Measurements from ENCODE around the gene TAF11L7. TPM values are rescaled to one million over a fixed set of nuclear protein-coding genes. Genes with fewer than 3 reads are reported as not detected.
"Not testable (repeated sequence)": the region's sequence is repeated elsewhere in the genome, so short reads cannot be mapped to it uniquely, and the experiment has no call there.

Gene TAF11L7
- total RNA-seq (ENCODE audit: low replicate concordance) = not detected in 2 replicates

GRCh38 chr5:17585658-17586057, at the start of gene TAF11L7:
Gene TAF11L7 (minus strand): TSS chr5:17585758.
- not testable (repeated sequence) for H3K27me3 ChIP-seq; H3K4me1 ChIP-seq; H3K9ac ChIP-seq; DNase-seq (ENCODE audit: low spot score); H3K4me2 ChIP-seq; H2AFZ ChIP-seq (replicated peaks); H3K4me1 Mint-ChIP-seq; H4K20me1 ChIP-seq (ENCODE audit: low read depth); H3K79me2 ChIP-seq (ENCODE audit: low read depth); H3K4me3 ChIP-seq; H3K36me3 Mint-ChIP-seq; H3K27ac Mint-ChIP-seq; H3K4me3 Mint-ChIP-seq; H3K9me3 Mint-ChIP-seq; H3K9me3 ChIP-seq (ENCODE audit: low read depth); H3K36me3 ChIP-seq; H3F3A ChIP-seq (ENCODE audit: low read depth); H3K27ac ChIP-seq; H3K27me3 Mint-ChIP-seq (ENCODE audit: insufficient read depth, low read depth)

- H3F3A ChIP-seq (ENCODE audit: low read depth) = no peaks in the 10 kb centered on the region
- H3K4me3 ChIP-seq = no peak within 1 kb of the TSS
- Mint-ChIP-seq H3K27me3 (ENCODE audit: insufficient read depth, low read depth) (no peaks in the 10 kb centered on the region), H3K36me3 (no peaks in the 10 kb centered on the region), H3K4me1 (no peaks in the 10 kb centered on the region), H3K9me3 (peaks cover 3% of the 10 kb centered on the region), H3K27ac (no peak within 1 kb of the TSS), H3K4me3 (no peak within 1 kb of the TSS)
- H3K9ac ChIP-seq = no peak within 1 kb of the TSS
- no peak within 1 kb of the TSS for H2AFZ ChIP-seq (replicated peaks)
- DNase-seq (ENCODE audit: low spot score) = no peak
- no peaks in the 10 kb centered on the region for H3K27me3 ChIP-seq
- no peaks in the 10 kb centered on the region for H4K20me1 ChIP-seq (ENCODE audit: low read depth)
- no peak within 1 kb of the TSS for H3K4me2 ChIP-seq
- H3K4me1 ChIP-seq = no peaks in the 10 kb centered on the region
- H3K27ac ChIP-seq = no peak within 1 kb of the TSS
- H3K36me3 ChIP-seq = no peaks in the 10 kb centered on the region
- no peaks in the 10 kb centered on the region for H3K9me3 ChIP-seq (ENCODE audit: low read depth)
- H3K79me2 ChIP-seq (ENCODE audit: low read depth) = no peaks in the 10 kb centered on the region
- TF ChIP-seq CTCF (IDR thresholded peaks at IDR 0.05) = no peak
- TF ChIP-seq EZH2phosphoT487 (IDR thresholded peaks at IDR 0.05) = no peak
- no peak for TF ChIP-seq EZH2 (IDR thresholded peaks at IDR 0.05)
Observed at GRCh38 chr5:17634160-17634559, 48.6 kb upstream of the TAF11L7 start, which contains the start of gene TAF11L14. Gene TAF11L14 (plus strand): TSS chr5:17634460.

GRCh38 chr5:17631788-17632187, 46.2 kb upstream of the TAF11L7 start, which contains the start of gene TAF11L13:
Gene TAF11L13 (plus strand): TSS chr5:17632088.
- H3K27ac Mint-ChIP-seq = not testable (repeated sequence)

GRCh38 chr5:17625686-17626085, 40.1 kb upstream of the TAF11L7 start:
- H3F3A ChIP-seq (ENCODE audit: low read depth) = no peaks in the 10 kb centered on the region
- H3K9me3 Mint-ChIP-seq = no peaks in the 10 kb centered on the region

More at GRCh38 chr5:17631788-17632187, 46.2 kb upstream of the TAF11L7 start, which contains the start of gene TAF11L13:
- not testable (repeated sequence) for H3K4me1 Mint-ChIP-seq; DNase-seq (ENCODE audit: low spot score); H3K4me3 ChIP-seq; H3K36me3 Mint-ChIP-seq; H3K9me3 ChIP-seq (ENCODE audit: low read depth); H3K27me3 Mint-ChIP-seq (ENCODE audit: insufficient read depth, low read depth); H3K79me2 ChIP-seq (ENCODE audit: low read depth); H3K4me2 ChIP-seq; H3K9me3 Mint-ChIP-seq; H3K4me1 ChIP-seq; H3K9ac ChIP-seq; H3K36me3 ChIP-seq; H4K20me1 ChIP-seq (ENCODE audit: low read depth); H3K27ac ChIP-seq; H3K27me3 ChIP-seq; H2AFZ ChIP-seq (replicated peaks); H3F3A ChIP-seq (ENCODE audit: low read depth)
- peak within 1 kb of the TSS; percentile 25 for H3K4me3 Mint-ChIP-seq

More at GRCh38 chr5:17625686-17626085, 40.1 kb upstream of the TAF11L7 start:
- peaks cover 6% of the 10 kb centered on the region for H3K4me1 Mint-ChIP-seq
- H2AFZ ChIP-seq (replicated peaks) = no peak overlapping the region
- no peaks in the 10 kb centered on the region for H3K36me3 ChIP-seq
- H3K4me3 ChIP-seq = no peak overlapping the region
- no peaks in the 10 kb centered on the region for H3K79me2 ChIP-seq (ENCODE audit: low read depth)
- H3K4me2 ChIP-seq = no peak overlapping the region
- H3K9me3 ChIP-seq (ENCODE audit: low read depth) = no peaks in the 10 kb centered on the region
- no peaks in the 10 kb centered on the region for H3K27me3 ChIP-seq
- H3K27me3 Mint-ChIP-seq (ENCODE audit: insufficient read depth, low read depth) = peaks cover 2% of the 10 kb centered on the region
- H3K27ac ChIP-seq = no peak overlapping the region
- TF ChIP-seq EZH2phosphoT487 (IDR thresholded peaks at IDR 0.05) = no peak
- no peak for TF ChIP-seq EZH2 (IDR thresholded peaks at IDR 0.05)
- no peak for TF ChIP-seq CTCF (IDR thresholded peaks at IDR 0.05)
- H3K9ac ChIP-seq = no peak overlapping the region
- H3K27ac Mint-ChIP-seq = no peak overlapping the region
- no peak overlapping the region for H3K4me3 Mint-ChIP-seq
- no peaks in the 10 kb centered on the region for H4K20me1 ChIP-seq (ENCODE audit: low read depth)
- DNase-seq (ENCODE audit: low spot score) = no peak
- H3K36me3 Mint-ChIP-seq = no peaks in the 10 kb centered on the region
- H3K4me1 ChIP-seq = no peaks in the 10 kb centered on the region

All from neural progenitor cell (in vitro differentiated cells).